Parathyroid adenoma (tissue), 2 donors: Measurements from ENCODE around the gene LRRC32.
A peak's percentile ranks its signal among the peaks of the same experiment; 100 is the strongest.

Source experiments
- H2AFZ ChIP-seq: fragments of 300-600 bp; sonication (generic); one replicate; pipeline ENCODE4 v1.7.0; 2017; ENCODE audit warnings: antibody characterized with exemption, mild to moderate bottlenecking
- H3K27ac ChIP-seq: fragments of 300-600 bp; sonication (generic); one replicate; pipeline ENCODE4 v1.7.0; 2017
- H3K27me3 ChIP-seq: fragments of 300-600 bp; sonication (generic); one replicate; pipeline ENCODE4 v1.7.0; 2017; ENCODE audit warnings: low read length; ENCODE audit not compliant: control insufficient read depth, insufficient read depth
- H3K36me3 ChIP-seq: fragments of 300-600 bp; sonication (generic); one replicate; pipeline ENCODE4 v1.7.0; 2017; ENCODE audit warnings: low read length; ENCODE audit not compliant: control insufficient read depth, insufficient read depth
- H3K4me1 ChIP-seq: fragments of 300-600 bp; sonication (generic); one replicate; pipeline ENCODE4 v1.7.0; 2017; ENCODE audit warnings: control low read depth
- H3K4me2 ChIP-seq: fragments of 300-600 bp; sonication (generic); one replicate; pipeline ENCODE4 v1.7.0; 2017; ENCODE audit warnings: low read length
- H3K4me3 ChIP-seq: fragments of 300-600 bp; sonication (generic); one replicate; pipeline ENCODE4 v1.7.0; 2017; ENCODE audit warnings: low read depth, low read length
- H3K79me2 ChIP-seq: fragments of 300-600 bp; sonication (generic); one replicate; pipeline ENCODE4 v1.7.0; 2017; ENCODE audit warnings: control low read depth
- H3K9ac ChIP-seq: fragments of 300-600 bp; sonication (generic); one replicate; pipeline ENCODE4 v1.7.0; 2017; ENCODE audit warnings: mild to moderate bottlenecking
- H3K9me3 ChIP-seq: fragments of 300-600 bp; sonication (generic); one replicate; pipeline ENCODE4 v1.7.0; 2017; ENCODE audit warnings: low read length; ENCODE audit not compliant: control insufficient read depth
- CTCF ChIP-seq: fragments of 300-600 bp; sonication (generic); IDR thresholded peaks from one replicate; pipeline ENCODE4 v1.7.0; 2017; ENCODE audit warnings: antibody characterized with exemption, mild to moderate bottlenecking
- donor health status: primary hyperparathyroidism.

LRRC32 gene

GRCh38 chr11:76670485-76671236 is at the start of gene LRRC32:
LRRC32 (minus strand) TSS chr11:76670747; CDS start chr11:76665954, 4,793 bp downstream.
- H3K4me3 ChIP-seq, result peak within 1 kb of the TSS; percentile 12
- no peaks in the 10 kb centered on the region for H3K27me3 ChIP-seq
- H2AFZ ChIP-seq, result peak within 1 kb of the TSS; percentile 38
- no peaks in the 10 kb centered on the region for H3K36me3 ChIP-seq
- no peak within 1 kb of the TSS for H3K9ac ChIP-seq
- no peak within 1 kb of the TSS for H3K4me2 ChIP-seq
- no peak for TF ChIP-seq CTCF
- no peaks in the 10 kb centered on the region for H3K79me2 ChIP-seq
- no peaks in the 10 kb centered on the region for H3K4me1 ChIP-seq
- H3K9me3 ChIP-seq, result no peaks in the 10 kb centered on the region
- H3K27ac ChIP-seq, result peak within 1 kb of the TSS; percentile 63

- Histone ChIP-seq H3K79me2 (no peaks in the 10 kb centered on the region), H3K4me3 (no peak overlapping the region), H3K4me1 (no peaks in the 10 kb centered on the region), H3K9me3 (no peaks in the 10 kb centered on the region), H3K4me2 (no peak overlapping the region), H3K36me3 (no peaks in the 10 kb centered on the region), H3K27me3 (no peaks in the 10 kb centered on the region), H3K9ac (no peak overlapping the region), H2AFZ (no peak overlapping the region), H3K27ac (no peak overlapping the region)
- no peak for TF ChIP-seq CTCF
Observed at GRCh38 chr11:76719686-76720085, 49.1 kb upstream of the LRRC32 start.

GRCh38 chr11:76719281-76719680 is 48.7 kb upstream of the LRRC32 start:
- Histone ChIP-seq H3K9me3 (no peaks in the 10 kb centered on the region), H3K4me1 (no peaks in the 10 kb centered on the region), H3K36me3 (no peaks in the 10 kb centered on the region), H3K9ac (no peak overlapping the region), H2AFZ (no peak overlapping the region), H3K4me3 (no peak overlapping the region), H3K27ac (no peak overlapping the region), H3K27me3 (no peaks in the 10 kb centered on the region), H3K79me2 (no peaks in the 10 kb centered on the region), H3K4me2 (no peak overlapping the region)
- no peak for TF ChIP-seq CTCF

- Histone ChIP-seq H3K27ac (no peak overlapping the region), H3K9ac (no peak overlapping the region), H3K36me3 (no peaks in the 10 kb centered on the region), H3K4me1 (no peaks in the 10 kb centered on the region), H3K9me3 (no peaks in the 10 kb centered on the region), H3K4me2 (no peak overlapping the region), H3K4me3 (no peak overlapping the region), H3K27me3 (no peaks in the 10 kb centered on the region), H3K79me2 (no peaks in the 10 kb centered on the region), H2AFZ (no peak overlapping the region)
- no peak for TF ChIP-seq CTCF
Observed at GRCh38 chr11:76717816-76718215, 47.3 kb upstream of the LRRC32 start.

- Histone ChIP-seq H3K4me3 (no peak overlapping the region), H3K4me2 (no peak overlapping the region), H3K4me1 (no peaks in the 10 kb centered on the region), H3K36me3 (no peaks in the 10 kb centered on the region), H2AFZ (no peak overlapping the region), H3K27me3 (no peaks in the 10 kb centered on the region), H3K9me3 (no peaks in the 10 kb centered on the region), H3K9ac (no peak overlapping the region), H3K79me2 (no peaks in the 10 kb centered on the region), H3K27ac (no peak overlapping the region)
- TF ChIP-seq CTCF, result no peak
Observed at GRCh38 chr11:76717369-76717768, 46.8 kb upstream of the LRRC32 start.
